Activated CD4-positive, alpha-beta T cell treated with anti-CD3 and anti-CD28 coated beads for 4 hours (primary cell): ENCODE data around the gene TIMP3.

Source experiments
- DNase-seq, 2 donors: peaks; one replicate each; pipeline ENCODE4 v3.0.0-alpha.2; 2020

The TIMP3 gene

GRCh38 chr22:32788904-32789624 is 12.4 kb upstream of the TIMP3 start:
- DNase-seq, result no peak

- no peak for DNase-seq
Measured at GRCh38 chr22:32789797-32790620, 11.5 kb upstream of the TIMP3 start.

- DNase-seq, result no peak
Measured at GRCh38 chr22:32791056-32791455, 10.4 kb upstream of the TIMP3 start.

- no peak for DNase-seq
Measured at GRCh38 chr22:32791485-32791884, 10.0 kb upstream of the TIMP3 start.

- no peak for DNase-seq
Measured at GRCh38 chr22:32793589-32793988, 7.9 kb upstream of the TIMP3 start.

- no peak for DNase-seq
Measured at GRCh38 chr22:32794449-32795213, 6.9 kb upstream of the TIMP3 start.

GRCh38 chr22:32795214-32795596 is 6.3 kb upstream of the TIMP3 start:
- DNase-seq, result no peak

GRCh38 chr22:32796865-32797573 is 4.5 kb upstream of the TIMP3 start:
- DNase-seq, result peak; percentile 40 to 50

GRCh38 chr22:32799496-32799895 is 2.0 kb upstream of the TIMP3 start:
- DNase-seq, result no peak

- no peak for DNase-seq
Measured at GRCh38 chr22:32800158-32800882, 1.2 kb upstream of the TIMP3 start.

GRCh38 chr22:32800994-32801536 is 440 bp upstream of the TIMP3 start:
- DNase-seq, result no peak

GRCh38 chr22:32802237-32802765 is 796 bp downstream of the TIMP3 start:
- no peak for DNase-seq

GRCh38 chr22:32803020-32803737 is 1.7 kb downstream of the TIMP3 start:
- no peak for DNase-seq

- DNase-seq, result no peak
Measured at GRCh38 chr22:32803738-32804435, 2.4 kb downstream of the TIMP3 start.

- no peak for DNase-seq
Measured at GRCh38 chr22:32804531-32805360, 3.2 kb downstream of the TIMP3 start.

- no peak for DNase-seq
Measured at GRCh38 chr22:32805361-32805881, 3.9 kb downstream of the TIMP3 start.

GRCh38 chr22:32806296-32806695 is 4.8 kb downstream of the TIMP3 start:
- DNase-seq, result no peak

GRCh38 chr22:32808038-32808445 is 6.5 kb downstream of the TIMP3 start:
- DNase-seq, result no peak
